Measurements from ENCODE around the gene PRR33. TPM values are rescaled to one million over a fixed set of nuclear protein-coding genes. Genes with fewer than 3 reads are reported as not detected.

PRR33 gene
- total RNA-seq, 1 donor from 2014 or later: not detected

DNA sequence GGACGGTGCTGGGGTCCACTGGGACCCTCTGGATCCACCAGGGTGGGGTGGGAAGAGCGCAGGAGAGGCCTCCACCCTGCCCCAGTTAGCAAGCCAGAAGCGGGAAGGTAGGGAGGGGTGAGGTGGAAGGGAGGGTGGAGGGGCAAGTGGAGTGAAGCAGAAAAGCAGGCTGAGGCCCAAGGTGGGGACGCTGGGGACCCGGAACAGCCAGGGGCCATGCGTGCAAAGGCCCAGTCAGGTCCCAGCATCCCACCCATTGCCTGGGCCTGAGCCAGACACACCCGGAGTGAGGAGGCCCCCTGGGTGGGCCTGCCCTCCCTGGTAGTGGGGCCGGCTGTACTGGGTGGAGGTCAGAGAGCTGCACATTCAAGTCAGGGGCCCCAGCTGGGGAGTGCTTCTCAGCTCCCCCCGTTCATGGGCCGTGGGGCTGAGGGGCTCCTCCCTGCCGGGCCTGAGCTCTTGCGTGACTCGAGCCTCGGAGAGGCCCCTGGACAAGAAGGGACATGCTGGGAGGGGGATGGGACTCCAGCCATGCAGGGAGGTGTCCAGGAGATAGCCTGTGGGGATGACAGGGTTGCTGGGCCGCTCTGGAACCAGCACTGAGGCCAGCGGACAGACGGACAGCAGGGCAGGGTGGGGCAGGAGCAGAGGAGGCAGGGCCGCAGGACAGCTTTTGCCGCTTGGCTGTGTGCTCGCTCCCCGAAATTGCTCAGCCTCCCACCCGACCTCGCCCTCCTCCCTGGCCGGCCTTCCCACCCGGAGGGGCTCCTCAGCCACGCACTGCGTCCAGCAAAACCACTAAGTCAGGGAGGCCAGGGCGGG is 35.5 kb upstream of the PRR33 start:
- Histone ChIP-seq H3K36me3 (no peaks in the 10 kb centered on the region), H3K9me3 (no peaks in the 10 kb centered on the region), H3K4me1 (peaks cover 58% of the 10 kb centered on the region), H3K4me3 (no peak overlapping the region), H3K27ac (peak overlapping the region; percentile 68), H3K27me3 (no peaks in the 10 kb centered on the region)
- no peak for DNase-seq (ENCODE audit: extremely low spot score in 2 of 2)
- intact Hi-C loops (cut with DNase I): no loop called here
- TF ChIP-seq, protein P1, sequence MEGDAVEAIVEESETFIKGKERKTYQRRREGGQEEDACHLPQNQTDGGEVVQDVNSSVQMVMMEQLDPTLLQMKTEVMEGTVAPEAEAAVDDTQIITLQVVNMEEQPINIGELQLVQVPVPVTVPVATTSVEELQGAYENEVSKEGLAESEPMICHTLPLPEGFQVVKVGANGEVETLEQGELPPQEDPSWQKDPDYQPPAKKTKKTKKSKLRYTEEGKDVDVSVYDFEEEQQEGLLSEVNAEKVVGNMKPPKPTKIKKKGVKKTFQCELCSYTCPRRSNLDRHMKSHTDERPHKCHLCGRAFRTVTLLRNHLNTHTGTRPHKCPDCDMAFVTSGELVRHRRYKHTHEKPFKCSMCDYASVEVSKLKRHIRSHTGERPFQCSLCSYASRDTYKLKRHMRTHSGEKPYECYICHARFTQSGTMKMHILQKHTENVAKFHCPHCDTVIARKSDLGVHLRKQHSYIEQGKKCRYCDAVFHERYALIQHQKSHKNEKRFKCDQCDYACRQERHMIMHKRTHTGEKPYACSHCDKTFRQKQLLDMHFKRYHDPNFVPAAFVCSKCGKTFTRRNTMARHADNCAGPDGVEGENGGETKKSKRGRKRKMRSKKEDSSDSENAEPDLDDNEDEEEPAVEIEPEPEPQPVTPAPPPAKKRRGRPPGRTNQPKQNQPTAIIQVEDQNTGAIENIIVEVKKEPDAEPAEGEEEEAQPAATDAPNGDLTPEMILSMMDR (IDR thresholded peaks at IDR 0.05): no peak
- TF ChIP-seq POLR2AphosphoS5 (IDR thresholded peaks at IDR 0.05; ENCODE audit: insufficient read depth in 1 of 2, low read depth in 1 of 2): no peak
- TF ChIP-seq POLR2A (IDR thresholded peaks at IDR 0.05): no peak

DNA sequence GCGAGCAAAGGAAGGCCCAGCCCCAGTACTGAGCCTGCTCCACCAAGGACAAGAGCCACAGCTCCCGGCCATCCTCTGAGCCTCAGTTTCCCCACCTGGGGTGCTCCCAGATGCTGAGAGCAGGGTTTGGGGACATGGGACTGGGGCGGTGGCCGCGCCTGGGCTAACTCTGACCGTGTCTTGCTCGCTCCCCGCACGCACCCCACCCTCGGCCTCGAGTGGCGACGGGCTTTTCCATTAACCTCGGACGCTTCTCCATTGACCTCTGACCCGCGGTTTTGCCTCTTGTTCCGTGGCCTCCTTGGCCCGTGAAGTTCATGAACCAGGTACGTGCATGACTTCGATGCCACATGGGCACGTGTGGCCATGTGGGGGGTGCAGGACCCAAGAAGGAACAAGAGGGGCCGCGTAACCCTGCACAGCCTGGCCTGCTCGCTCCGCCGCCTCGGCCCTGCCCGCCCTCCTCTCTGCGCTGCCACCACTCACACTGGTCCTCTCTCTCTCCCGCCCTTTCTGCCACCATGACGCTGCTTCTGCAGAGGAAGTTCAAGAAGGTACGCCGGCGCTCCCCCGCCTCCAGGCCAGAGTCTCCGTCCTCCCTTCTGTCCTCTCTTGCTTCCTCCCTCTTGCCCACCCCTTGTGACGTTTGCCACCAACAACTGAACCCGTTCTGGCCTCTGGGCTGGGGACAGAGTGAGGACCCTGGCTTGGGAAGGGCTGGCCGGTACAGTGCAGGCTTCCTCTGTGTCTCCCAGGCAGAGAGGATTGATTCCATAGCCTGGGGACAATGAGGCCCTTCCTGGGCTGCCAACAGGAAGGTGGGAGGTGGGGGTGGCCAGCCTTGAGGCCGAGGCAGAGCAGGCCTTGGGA is 34.7 kb upstream of the PRR33 start:
- TF ChIP-seq POLR2A (IDR thresholded peaks at IDR 0.05): no peak
- TF ChIP-seq, protein P1 (IDR thresholded peaks at IDR 0.05): no peak
- TF ChIP-seq POLR2AphosphoS5 (IDR thresholded peaks at IDR 0.05; ENCODE audit: insufficient read depth in 1 of 2, low read depth in 1 of 2): no peak
- peaks cover 64% of the 10 kb centered on the region for H3K4me1 ChIP-seq
- H3K36me3 ChIP-seq: no peaks in the 10 kb centered on the region
- intact Hi-C loops (cut with DNase I): no loop called here
- no peaks in the 10 kb centered on the region for H3K27me3 ChIP-seq
- peak overlapping the region; percentile 68 for H3K27ac ChIP-seq
- H3K4me3 ChIP-seq: no peak overlapping the region
- H3K9me3 ChIP-seq: no peaks in the 10 kb centered on the region
- DNase-seq (ENCODE audit: extremely low spot score in 2 of 2): no peak

DNA sequence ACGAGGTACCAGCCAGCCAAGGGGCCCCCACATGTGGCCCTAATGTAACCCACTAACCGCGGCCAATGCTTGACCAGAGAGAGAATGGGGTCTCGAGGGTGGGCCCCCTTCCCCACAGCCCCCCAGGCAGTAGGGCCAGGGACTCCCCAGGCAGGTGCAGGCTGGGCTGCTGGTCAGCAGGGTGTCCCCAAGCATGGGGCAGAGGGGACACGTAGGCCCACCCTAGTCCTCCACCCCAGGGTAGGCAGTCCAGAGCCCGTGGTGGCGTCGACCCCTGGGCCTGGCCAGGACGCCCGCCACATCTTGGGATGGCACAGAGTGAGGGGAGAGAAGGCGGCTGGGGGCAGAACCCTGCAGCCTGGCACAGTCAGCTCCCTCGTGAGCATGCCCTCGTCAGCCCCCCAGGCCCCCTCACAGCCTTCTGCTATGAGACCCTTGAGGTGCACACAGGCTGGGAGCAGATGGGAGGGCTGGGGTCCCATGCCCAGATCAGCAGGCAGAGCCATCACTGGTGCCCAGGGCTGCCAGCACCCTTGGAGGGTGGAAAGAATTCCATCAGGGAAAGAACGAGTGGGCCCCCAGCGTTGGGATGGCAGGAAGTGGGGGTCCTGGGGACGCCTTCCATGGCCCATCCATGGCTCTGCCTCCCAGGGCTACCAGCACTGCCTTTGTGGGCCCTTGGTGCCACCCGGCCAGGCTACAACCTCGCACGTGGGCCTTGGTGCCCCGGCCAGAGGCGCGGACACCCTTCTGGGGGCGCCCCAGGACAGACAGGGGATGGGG is 33.9 kb upstream of the PRR33 start:
- no peaks in the 10 kb centered on the region for H3K36me3 ChIP-seq
- intact Hi-C loops (cut with DNase I): no loop called here

DNA sequence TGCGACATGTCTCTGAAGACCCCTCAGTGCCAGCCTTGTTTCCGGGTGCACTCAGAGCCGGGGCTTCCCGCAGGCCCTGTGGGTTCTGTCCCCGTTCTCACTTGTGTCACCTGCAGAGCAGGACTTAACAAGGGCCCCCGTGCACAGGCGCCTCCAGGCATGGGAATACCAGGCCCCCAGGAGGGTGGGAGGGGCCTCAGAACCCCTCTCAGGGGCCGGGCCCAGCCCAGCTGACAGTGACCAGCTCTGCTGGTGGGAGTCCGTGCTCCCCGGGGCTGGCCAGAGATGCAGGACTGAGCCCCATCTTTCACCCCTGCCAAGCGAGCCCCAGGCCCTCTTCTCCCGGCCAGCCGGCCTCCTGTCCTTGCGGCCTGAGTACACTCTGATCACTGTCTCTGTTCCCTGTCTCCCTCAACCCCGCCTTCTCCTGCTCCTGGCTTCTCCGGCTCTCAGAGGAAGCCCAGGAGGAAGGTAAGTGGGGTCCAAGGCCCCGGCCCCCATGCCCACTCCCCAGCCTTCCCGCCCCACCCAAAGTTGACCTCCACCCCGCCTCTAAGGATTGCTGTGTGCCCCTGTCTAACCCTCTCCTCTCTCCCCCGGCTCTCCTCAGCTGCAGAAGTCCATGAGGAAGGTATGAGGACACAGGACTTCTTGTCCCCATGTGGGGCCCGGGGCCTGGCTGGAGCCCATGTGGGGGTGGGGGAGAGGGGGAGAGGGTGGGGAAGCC is 33.1 kb upstream of the PRR33 start:
- H3K36me3 ChIP-seq: no peaks in the 10 kb centered on the region
- H3K4me3 ChIP-seq: no peak overlapping the region
- H3K27me3 ChIP-seq: no peaks in the 10 kb centered on the region
- H3K9me3 ChIP-seq: no peaks in the 10 kb centered on the region
- intact Hi-C loops (cut with DNase I): no loop called here
- no peak for TF ChIP-seq POLR2AphosphoS5 (IDR thresholded peaks at IDR 0.05; ENCODE audit: insufficient read depth in 1 of 2, low read depth in 1 of 2)
- TF ChIP-seq POLR2A (IDR thresholded peaks at IDR 0.05): no peak
- TF ChIP-seq, protein P1 (IDR thresholded peaks at IDR 0.05): no peak
- no peak for DNase-seq (ENCODE audit: extremely low spot score in 2 of 2)
- peak overlapping the region; percentile 35 for H3K27ac ChIP-seq
- peaks cover 64% of the 10 kb centered on the region for H3K4me1 ChIP-seq

More for the DNA sequence above, 33.9 kb upstream of the PRR33 start:
- DNase-seq (ENCODE audit: extremely low spot score in 2 of 2): no peak
- peaks cover 64% of the 10 kb centered on the region for H3K4me1 ChIP-seq
- H3K9me3 ChIP-seq: no peaks in the 10 kb centered on the region
- H3K27ac ChIP-seq: peak overlapping the region; percentile 35
- H3K4me3 ChIP-seq: no peak overlapping the region
- TF ChIP-seq POLR2A (IDR thresholded peaks at IDR 0.05) (no peak), POLR2AphosphoS5 (IDR thresholded peaks at IDR 0.05; ENCODE audit: insufficient read depth in 1 of 2, low read depth in 1 of 2) (no peak)
- TF ChIP-seq, protein P1 (IDR thresholded peaks at IDR 0.05): no peak
- no peaks in the 10 kb centered on the region for H3K27me3 ChIP-seq
